Loucy (cell line): ENCODE data around the gene FBLN2.

Source experiments
- H2AFZ ChIP-seq: fragments of 200-600 bp; sonication (generic); 2 replicates; pipeline ENCODE4 v1.6.0; 2016; ENCODE audit warnings: antibody characterized with exemption, mild to moderate bottlenecking, low read length, moderate library complexity
- H3F3A ChIP-seq: fragments of 200-600 bp; 2 replicates; pipeline ENCODE4 v1.6.0; 2016; ENCODE audit warnings: antibody characterized with exemption, low read depth, mild to moderate bottlenecking
- H3K27me3 ChIP-seq: fragments of 200-600 bp; sonication (generic); 2 replicates; pipeline ENCODE4 v1.6.1; 2014; ENCODE audit warnings: low read length, mild to moderate bottlenecking; ENCODE audit not compliant: insufficient read depth, poor library complexity, severe bottlenecking
- H3K36me3 ChIP-seq: fragments of 200-600 bp; sonication (generic); 2 replicates; pipeline ENCODE4 v1.6.1; 2016; ENCODE audit warnings: low read length; ENCODE audit not compliant: insufficient read depth
- H3K4me1 ChIP-seq: fragments of 200-600 bp; sonication (generic); 2 replicates; pipeline ENCODE4 v1.5.1; 2014; ENCODE audit warnings: low read length, mild to moderate bottlenecking; ENCODE audit not compliant: insufficient read depth, poor library complexity, severe bottlenecking
- H3K4me2 ChIP-seq: fragments of 200-600 bp; sonication (generic); 2 replicates; pipeline ENCODE4 v1.6.0; 2014; ENCODE audit warnings: antibody characterized with exemption, low read length, low read depth, mild to moderate bottlenecking; ENCODE audit not compliant: poor library complexity, severe bottlenecking
- H3K4me3 ChIP-seq: fragments of 200-600 bp; sonication (generic); 2 replicates; pipeline ENCODE4 v1.5.1; 2014; ENCODE audit warnings: low read length, mild to moderate bottlenecking, mixed read lengths; ENCODE audit not compliant: poor library complexity, severe bottlenecking
- H3K79me2 ChIP-seq: fragments of 200-600 bp; sonication (generic); 2 replicates; pipeline ENCODE4 v1.6.1; 2014; ENCODE audit warnings: low read length; ENCODE audit not compliant: insufficient read depth
- H3K9ac ChIP-seq: fragments of 200-600 bp; sonication (generic); 2 replicates; pipeline ENCODE4 v1.6.0; 2014; ENCODE audit warnings: mild to moderate bottlenecking, low read depth, low read length, moderate library complexity; ENCODE audit not compliant: poor library complexity, severe bottlenecking
- H3K9me2 ChIP-seq: fragments of 200-600 bp; sonication (generic); replicated peaks from 2 replicates; pipeline ENCODE4 v1.6.1; 2016; ENCODE audit warnings: low read depth, low read length, mixed read lengths
- H3K9me3 ChIP-seq: fragments of 200-600 bp; sonication (generic); 2 replicates; pipeline ENCODE4 v1.6.1; 2014; ENCODE audit warnings: mild to moderate bottlenecking, antibody characterized with exemption, low read length, low read depth; ENCODE audit not compliant: insufficient read depth
- H4K20me1 ChIP-seq: fragments of 200-600 bp; sonication (generic); 2 replicates; pipeline ENCODE4 v1.6.0; 2014; ENCODE audit warnings: antibody characterized with exemption, low read length, mild to moderate bottlenecking; ENCODE audit not compliant: insufficient read depth, poor library complexity, severe bottlenecking
- EZH2phosphoT487 ChIP-seq: fragments of 200-600 bp; IDR thresholded peaks from 2 replicates; pipeline ENCODE4 v1.6.1; 2018; ENCODE audit warnings: antibody characterized with exemption, mild to moderate bottlenecking, moderate library complexity, borderline replicate concordance
- TF ChIP-seq, protein P1 (sequence below): fragments of 200-600 bp; sonication (generic); conservative IDR thresholded peaks from 2 replicates; pipeline ENCODE4 v1.5.1; 2014; ENCODE audit warnings: mild to moderate bottlenecking, antibody characterized with exemption, low read length

FBLN2 gene

DNA sequence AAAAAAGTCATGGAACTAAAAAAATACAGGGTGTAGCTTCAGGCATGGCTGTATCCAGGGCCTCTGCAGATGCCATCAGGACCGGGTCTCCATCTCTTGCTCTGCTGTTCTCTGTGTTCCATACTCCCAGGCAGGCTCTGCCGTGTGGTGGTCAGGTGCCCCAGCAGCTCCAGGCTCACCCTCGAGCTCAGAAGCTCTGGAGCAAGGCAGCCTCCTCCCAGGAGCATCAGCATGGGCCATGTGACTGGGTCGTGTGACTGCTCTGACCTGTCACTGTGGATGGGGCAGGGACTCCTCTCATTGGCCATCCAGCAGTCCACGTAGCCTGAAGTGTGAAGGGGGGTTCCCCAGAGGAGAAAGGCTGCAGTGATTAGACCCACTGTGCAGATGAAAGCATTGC lies 8.5 kb downstream of the FBLN2 start:
- peaks cover 28% of the 10 kb centered on the region for H3K4me1 ChIP-seq
- H3K9ac ChIP-seq: no peak overlapping the region
- no peaks in the 10 kb centered on the region for H4K20me1 ChIP-seq
- H3K4me3 ChIP-seq: no peak overlapping the region
- H3K9me3 ChIP-seq: no peaks in the 10 kb centered on the region
- H3K36me3 ChIP-seq: no peaks in the 10 kb centered on the region
- TF ChIP-seq, protein P1, sequence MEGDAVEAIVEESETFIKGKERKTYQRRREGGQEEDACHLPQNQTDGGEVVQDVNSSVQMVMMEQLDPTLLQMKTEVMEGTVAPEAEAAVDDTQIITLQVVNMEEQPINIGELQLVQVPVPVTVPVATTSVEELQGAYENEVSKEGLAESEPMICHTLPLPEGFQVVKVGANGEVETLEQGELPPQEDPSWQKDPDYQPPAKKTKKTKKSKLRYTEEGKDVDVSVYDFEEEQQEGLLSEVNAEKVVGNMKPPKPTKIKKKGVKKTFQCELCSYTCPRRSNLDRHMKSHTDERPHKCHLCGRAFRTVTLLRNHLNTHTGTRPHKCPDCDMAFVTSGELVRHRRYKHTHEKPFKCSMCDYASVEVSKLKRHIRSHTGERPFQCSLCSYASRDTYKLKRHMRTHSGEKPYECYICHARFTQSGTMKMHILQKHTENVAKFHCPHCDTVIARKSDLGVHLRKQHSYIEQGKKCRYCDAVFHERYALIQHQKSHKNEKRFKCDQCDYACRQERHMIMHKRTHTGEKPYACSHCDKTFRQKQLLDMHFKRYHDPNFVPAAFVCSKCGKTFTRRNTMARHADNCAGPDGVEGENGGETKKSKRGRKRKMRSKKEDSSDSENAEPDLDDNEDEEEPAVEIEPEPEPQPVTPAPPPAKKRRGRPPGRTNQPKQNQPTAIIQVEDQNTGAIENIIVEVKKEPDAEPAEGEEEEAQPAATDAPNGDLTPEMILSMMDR: no peak
- no peak for TF ChIP-seq EZH2phosphoT487
- no peak overlapping the region for H2AFZ ChIP-seq
- H3K27me3 ChIP-seq: no peaks in the 10 kb centered on the region
- no peak overlapping the region for H3K4me2 ChIP-seq
- no peaks in the 10 kb centered on the region for H3K79me2 ChIP-seq
- H3K9me2 ChIP-seq: no peaks in the 10 kb centered on the region
- no peaks in the 10 kb centered on the region for H3F3A ChIP-seq

DNA sequence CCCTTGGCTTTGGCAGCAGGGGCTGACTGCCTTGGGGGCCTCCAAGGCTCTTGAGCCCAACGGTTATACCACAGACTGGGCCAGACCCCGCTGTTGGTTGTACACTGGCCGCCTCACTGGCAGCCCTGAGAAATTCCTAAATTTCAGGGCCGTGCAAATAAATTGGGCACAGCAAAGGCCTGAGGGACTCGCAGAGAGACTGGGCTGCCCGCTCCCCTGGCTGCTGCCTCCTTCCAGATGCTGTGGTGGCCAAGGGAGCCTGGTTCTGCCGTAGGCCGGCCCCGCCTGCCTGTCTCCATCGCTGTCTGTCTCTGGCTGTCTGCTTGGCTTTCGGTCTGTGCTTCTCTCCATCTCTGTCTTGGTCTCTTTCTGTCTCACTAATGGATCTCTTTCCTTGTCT lies 9.0 kb downstream of the FBLN2 start:
- no peaks in the 10 kb centered on the region for H3K79me2 ChIP-seq

DNA sequence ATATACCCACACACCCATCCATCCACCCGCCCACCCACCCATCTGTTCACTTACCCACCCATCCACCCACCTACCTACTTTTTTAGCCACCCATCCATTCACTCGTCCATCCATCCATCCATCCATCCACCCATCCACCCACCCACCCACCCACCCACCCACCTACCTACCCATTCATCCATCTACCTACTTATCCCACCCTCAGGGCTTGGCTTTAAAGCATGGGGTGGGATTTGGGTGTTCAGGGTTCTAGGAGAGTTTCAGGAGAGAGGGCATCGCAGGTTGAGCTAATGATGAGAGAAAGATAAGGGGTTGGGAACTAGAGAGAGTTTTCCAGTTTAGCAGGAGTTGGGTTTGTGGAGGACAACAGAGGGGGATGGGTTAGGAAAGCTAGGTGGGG lies 9.7 kb downstream of the FBLN2 start:
- Histone ChIP-seq H3K9ac (no peak overlapping the region), H3K9me3 (no peaks in the 10 kb centered on the region), H3K79me2 (no peaks in the 10 kb centered on the region), H3K4me1 (peaks cover 28% of the 10 kb centered on the region), H3K9me2 (no peaks in the 10 kb centered on the region), H3K36me3 (no peaks in the 10 kb centered on the region), H2AFZ (no peak overlapping the region), H3F3A (no peaks in the 10 kb centered on the region), H3K4me2 (no peak overlapping the region), H3K27me3 (no peaks in the 10 kb centered on the region), H4K20me1 (no peaks in the 10 kb centered on the region), H3K4me3 (no peak overlapping the region)
- TF ChIP-seq EZH2phosphoT487: no peak
- TF ChIP-seq, protein P1: no peak

More for the DNA sequence above, 9.0 kb downstream of the FBLN2 start:
- Histone ChIP-seq H3F3A (no peaks in the 10 kb centered on the region), H2AFZ (no peak overlapping the region), H3K9ac (no peak overlapping the region), H3K9me2 (no peaks in the 10 kb centered on the region), H3K36me3 (no peaks in the 10 kb centered on the region), H3K27me3 (no peaks in the 10 kb centered on the region), H3K4me2 (no peak overlapping the region), H3K4me1 (peaks cover 28% of the 10 kb centered on the region), H3K9me3 (no peaks in the 10 kb centered on the region), H4K20me1 (no peaks in the 10 kb centered on the region), H3K4me3 (no peak overlapping the region)
- TF ChIP-seq, protein P1: no peak
- TF ChIP-seq EZH2phosphoT487: no peak
